Activated naive CD4-positive, alpha-beta T cell (primary cell): ENCODE data around the gene SLC49A3.
"Not testable (repeated sequence)": the region's sequence is repeated elsewhere in the genome, so short reads cannot be mapped to it uniquely, and the experiment has no call there.

Source experiments
- DNase-seq, 4 experiments: peaks; one replicate each; lab custom pipeline; 2025; lab: John Stamatoyannopoulos, UW

The SLC49A3 gene

DNA sequence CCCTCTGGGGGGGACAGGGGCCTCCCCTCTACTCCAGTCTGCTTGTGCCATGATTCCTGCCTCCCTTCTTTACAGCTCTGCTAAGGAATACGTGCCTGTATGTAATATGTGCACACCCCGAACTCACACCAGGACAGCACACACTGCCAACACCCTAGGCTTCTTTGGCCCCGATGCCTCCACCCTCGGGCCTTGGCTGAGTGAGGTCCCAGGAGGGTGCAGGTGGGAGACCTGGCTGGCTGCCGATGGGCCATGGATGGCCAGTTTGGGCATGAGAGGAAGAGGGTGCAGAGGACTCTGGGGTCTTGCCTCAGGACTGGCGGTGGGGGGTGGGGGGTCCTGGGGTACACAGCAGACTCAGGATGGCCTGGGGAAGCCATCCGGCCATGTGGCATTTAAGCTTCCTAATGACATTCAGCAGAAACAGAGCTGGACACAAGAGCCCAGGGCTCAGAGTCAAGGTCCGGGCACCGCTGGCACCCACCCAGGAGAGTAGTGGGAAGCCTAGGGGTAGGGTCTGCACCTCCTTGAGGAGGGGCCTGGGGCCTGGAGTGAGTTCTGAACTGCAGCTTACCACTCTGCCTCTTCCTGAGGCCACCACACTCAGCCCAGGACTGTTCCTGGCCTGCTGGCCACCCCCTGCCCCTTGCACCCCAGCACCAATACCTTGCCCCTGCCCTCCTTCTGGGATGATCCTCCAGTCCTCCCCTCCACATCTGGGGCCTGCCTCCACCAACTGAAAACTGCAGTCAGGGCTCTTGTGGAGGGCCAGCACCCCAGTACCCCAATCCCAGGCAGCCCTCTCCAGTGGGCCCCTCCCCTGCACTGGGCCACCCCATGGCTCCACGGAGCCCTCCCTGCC lies 14.6 kb upstream of the SLC49A3 start:
- DNase-seq: no peak

- DNase-seq: no peak
Measured at GRCh38 chr4:702618-703048, 13.7 kb upstream of the SLC49A3 start.

DNA sequence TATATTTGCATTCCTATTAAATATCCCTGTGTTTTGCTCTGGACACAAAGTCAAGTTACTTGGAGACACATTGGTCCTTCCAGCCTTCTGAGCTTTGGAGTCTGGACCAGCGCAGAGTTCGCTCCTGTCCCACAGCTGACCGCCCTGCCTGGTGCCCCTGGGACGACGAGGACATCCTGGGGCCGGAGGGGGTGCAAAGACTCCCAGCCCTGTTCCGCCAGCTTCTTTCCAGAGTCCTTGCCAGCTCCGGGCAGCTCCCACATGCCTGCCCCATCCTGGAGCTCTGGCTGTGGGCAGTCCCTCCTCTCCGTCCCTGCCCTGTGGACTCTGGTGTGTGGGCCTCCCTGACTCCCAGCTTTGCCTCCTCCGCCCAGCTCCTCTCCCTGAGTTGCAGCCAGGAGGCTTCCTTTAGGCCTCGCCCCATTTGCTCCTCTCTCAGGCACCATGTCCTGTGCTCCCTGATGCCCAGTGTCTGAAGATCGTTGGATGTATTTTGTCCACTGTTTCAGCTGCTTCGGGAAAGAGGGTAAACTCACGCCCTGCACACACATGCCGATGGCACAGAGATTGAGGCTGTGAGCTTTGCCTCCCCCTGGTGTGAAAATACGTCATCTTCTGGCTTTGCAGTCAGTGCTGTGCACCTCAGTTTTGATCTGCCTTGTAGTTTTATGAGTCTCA lies 11.8 kb upstream of the SLC49A3 start:
- no peak for DNase-seq

- no peak for DNase-seq
Measured at GRCh38 chr4:699816-700580, 11.0 kb upstream of the SLC49A3 start.

GRCh38 chr4:694341-694940 lies 5.5 kb upstream of the SLC49A3 start:
- not testable (repeated sequence) for DNase-seq

GRCh38 chr4:692771-693554 lies 4.0 kb upstream of the SLC49A3 start:
- DNase-seq: no peak

GRCh38 chr4:689723-690122 lies 772 bp upstream of the SLC49A3 start:
- no peak for DNase-seq

GRCh38 chr4:687971-688853 lies 739 bp downstream of the SLC49A3 start:
- no peak for DNase-seq

DNA sequence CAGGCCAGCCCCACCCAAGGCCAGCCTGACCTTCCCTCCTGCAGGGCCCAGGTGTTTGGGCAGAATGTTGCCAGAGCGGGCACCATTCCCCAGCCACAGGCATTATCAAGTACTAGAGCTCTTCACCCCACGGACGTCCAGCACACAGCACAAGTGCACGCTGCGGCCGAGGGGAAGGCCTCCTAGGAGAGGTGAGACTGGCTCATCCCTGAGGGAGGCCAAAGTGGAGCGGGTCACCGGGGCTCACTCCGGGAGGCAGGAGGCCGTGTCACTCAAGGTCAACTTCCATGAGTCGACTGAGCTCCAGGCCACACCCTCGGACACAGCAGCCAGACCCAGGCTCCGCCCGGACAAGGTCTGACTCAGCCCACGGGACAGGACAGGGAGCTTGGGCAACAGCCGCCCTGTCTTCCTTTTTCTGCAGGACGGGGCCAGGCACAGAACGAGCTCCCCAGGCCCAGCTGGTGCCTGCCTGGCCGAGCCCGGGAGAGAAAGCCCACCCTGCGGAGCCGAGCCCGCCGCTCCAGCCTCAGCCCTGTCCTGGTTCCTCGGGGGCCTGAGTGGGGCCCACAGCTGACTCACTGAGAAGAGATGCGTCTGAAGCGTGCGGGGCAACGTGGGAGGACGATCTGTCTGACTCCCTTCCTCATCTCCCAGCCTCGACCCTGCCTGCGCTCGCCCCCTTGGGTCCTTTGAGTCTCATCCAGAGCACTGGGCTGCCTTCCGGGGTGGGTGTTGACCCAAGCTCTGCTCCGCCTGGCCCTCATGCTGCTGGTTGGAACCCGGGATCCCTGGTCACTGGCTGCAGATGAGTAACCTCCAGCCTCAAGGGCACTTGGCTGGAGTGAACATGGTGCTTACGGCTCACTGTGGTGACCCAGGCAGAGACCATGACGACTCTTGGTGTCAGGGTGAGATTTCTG lies 1.6 kb downstream of the SLC49A3 start:
- no peak for DNase-seq

DNA sequence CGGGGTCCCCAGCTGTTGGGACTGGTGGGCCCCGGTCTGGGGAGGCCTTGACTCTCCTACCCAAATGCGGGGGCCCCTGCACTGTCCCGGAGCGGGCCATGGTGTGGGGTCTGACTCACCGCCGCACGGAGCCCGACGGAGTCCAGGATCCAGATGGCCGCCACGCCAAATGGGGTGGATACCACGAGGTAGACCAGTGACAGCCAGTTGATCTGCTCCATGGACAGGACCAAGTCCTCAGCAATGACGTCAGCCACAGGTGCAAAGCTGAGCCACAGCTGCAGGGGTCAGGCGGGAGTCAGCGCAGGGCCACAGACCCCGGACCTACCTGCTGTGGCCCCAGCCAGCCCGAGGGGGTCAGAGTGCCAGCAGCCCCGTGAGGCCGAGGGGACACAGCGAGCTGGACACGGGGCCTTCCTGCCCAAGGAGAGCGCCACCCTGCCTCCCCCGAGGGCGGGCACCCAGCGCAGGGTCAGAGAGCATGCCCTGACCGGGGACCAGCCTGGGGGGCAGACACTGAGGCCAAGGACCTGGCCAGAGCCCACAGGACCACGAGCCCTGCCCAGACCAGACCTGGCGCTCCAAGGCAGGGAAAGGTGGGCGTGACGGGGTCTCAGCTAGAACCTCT lies 2.4 kb downstream of the SLC49A3 start:
- no peak for DNase-seq

DNA sequence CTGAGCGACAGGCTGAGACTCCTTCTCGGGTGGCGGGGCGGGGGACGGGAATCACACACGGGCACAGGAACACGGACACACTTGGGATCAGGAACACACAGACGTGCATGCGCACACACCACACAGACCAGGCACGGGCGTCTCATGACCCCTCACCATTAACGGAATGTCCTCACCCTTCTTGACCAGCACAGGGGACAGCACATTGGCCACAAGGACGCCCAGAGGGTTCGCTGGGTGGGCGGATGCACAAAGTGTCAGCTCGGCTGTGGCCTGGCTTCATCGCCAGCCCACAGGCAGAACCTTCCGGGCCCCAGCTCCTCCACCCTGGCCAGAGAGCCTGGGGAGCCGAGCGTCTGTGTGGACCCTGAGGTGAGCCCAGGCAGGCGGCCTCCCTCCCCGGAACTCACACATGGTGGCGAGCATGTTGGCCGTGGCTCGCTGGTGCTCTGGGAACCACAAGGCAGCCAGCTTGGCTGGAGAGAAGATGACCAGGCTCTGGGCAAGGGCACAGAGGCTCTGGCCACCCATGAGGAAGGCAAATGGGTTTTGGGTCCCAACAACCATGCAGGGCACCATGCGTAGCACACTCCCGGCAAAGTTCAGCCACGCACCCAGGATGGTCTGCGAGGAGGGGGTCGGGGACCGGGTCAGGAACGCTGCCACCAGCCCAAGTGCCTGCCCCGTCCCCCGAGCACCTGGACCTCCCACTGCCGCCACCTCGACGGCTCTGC lies 3.1 kb downstream of the SLC49A3 start:
- DNase-seq: no peak

- no peak for DNase-seq
Measured at GRCh38 chr4:684623-685327, 4.2 kb downstream of the SLC49A3 start.

GRCh38 chr4:683982-684622 lies 4.8 kb downstream of the SLC49A3 start:
- no peak for DNase-seq

- DNase-seq: no peak
Measured at GRCh38 chr4:683247-683897, 5.6 kb downstream of the SLC49A3 start.

DNA sequence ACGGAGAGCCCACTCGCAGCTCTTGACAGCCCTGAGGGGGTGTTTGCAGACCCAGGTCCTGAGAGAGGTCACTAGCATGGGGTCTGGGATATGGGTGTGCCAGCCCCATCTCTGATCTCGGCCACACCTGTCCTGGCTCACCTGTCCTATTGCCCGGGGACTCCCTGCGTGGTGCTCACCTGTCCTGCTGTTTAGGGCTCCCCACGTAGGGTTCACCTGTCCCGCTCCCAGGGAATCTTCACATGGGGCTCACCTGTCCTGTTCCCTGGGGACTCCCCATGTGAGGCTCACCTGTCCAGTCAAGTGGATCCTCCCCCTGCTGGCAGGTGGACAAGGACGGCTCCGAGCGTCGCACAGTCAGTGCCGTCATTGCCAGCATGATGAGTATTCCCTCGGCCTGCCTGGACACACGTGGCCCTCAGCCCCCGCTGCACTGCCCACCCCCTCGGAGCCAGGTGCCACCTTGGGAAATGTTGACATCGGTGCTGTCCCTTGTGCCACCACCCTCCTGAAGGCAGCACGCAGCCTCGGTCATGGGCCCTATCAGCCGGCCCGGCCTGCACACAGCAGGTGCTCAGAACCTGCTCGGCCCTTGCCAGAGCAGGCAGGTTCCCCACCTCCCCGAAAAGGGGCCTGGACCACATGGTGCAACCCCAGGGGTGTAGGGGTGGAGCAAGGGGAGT lies 6.3 kb downstream of the SLC49A3 start:
- no peak for DNase-seq
